ENCODE measurements around the gene PBX3.

PBX3 gene

DNA sequence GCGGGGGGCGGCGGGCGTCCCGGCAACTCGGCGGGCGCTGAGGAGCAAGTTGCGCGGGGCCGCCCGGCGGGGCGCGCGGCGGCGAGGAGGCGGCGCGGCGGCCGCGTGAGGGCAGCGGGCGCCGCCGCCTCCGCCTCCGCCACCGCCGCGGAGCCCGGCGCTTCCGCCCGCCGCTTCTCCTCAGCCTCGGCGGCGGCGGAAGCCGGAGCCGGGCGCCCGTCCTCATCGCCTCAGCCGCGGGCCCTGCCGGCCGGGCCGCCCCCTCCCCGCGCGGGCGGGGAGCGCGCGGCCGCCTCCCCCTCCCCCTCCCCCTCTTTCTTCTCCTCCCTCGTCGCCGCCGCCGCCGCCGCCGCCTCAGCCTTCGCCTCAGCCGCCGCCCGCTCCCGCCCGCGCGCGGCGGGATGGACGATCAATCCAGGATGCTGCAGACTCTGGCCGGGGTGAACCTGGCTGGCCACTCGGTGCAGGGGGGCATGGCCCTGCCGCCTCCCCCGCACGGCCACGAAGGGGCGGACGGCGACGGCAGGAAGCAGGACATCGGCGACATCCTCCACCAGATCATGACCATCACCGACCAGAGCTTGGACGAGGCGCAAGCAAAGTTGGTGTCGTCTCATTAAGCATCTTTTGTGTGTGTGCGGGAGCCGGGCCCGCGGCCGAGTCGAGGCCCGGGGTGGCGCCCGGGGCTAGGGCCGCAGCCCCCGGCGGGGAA lies at the start of gene PBX3:
Gene PBX3, plus strand, starts transcription at position 321 of the 712 bp plus-strand sequence.
- no peak for DNase-seq (ENCODE audit: low read depth in 2 of 2, low spot score in 1 of 2)

DNA sequence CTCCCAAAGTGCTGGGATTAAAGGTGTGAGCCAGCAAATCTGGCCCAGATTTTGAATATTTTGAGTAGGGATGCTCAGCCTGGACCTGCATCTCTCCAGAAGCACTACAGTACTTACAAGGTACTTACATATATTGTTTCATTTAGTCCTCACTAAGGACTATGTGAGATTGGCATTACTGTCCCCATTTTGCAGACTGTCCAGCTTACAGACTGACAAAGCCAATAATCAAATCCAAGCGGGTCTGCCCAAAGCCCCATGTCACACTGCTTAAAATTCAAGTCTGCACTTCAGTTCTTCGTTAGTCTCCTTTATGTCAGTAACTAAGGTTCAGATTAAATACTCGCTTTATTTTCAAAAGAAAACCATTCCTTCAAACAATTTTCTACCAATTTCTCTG lies 47.3 kb upstream of the PBX3 start:
- DNase-seq (ENCODE audit: low read depth in 2 of 2, low spot score in 1 of 2): no peak

DNA sequence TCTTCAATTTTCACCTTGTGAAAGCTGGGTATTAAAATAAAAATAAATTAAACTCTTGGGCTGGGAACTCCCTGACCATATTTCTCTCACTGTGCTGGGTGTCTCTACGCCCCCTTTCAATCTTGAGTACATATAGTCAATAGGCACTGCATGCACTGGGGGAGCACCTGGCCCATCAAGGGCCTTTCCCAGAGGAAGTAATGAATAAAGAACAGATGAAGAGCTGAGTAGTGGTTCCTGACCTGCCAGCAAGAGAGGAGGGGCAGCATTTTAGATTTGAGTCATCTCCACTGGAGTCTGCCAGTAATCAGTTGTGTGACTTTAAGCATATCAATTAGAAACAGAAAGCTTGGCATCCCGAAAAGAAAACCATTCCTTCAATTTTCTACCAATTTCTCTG lies 46.4 kb upstream of the PBX3 start:
- no peak for DNase-seq (ENCODE audit: low read depth in 2 of 2, low spot score in 1 of 2)

DNA sequence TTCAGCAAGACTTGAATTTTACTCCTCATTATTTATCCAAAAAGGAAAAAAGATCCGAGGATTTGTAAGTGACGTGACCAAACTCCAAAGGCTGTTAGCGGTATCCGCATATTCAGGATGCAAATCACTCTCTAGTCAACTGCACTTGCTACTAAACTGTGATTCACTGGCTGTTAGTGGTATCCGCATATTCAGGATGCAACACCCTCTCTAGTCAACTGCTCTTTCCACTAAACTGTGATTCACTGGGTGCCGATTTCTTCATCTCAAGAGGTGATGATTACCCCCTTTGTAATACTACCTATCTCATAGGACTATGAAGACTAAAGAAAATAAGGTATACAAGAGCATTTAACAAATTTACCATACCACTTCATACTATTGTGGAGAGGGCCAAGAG lies 45.8 kb upstream of the PBX3 start:
- DNase-seq (ENCODE audit: low read depth in 2 of 2, low spot score in 1 of 2): no peak

DNA sequence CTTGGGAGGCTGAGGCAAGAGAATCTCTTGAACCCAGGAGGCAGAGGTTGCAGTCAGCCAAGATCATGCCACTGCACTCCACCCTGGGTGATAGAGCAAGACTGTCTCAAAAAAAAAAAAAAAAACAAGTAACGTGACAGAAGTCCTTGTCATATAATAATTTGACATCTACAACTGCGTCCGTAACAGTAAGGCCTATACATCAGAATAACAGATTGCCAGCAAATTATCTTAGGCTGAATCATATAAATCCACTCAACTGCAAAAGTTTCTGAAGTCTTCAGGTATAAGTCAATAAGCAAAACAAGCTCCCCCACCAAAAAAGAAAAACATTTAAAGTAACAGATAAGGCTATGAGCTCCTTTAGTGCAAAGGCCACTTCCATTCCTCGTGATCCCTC lies 43.5 kb upstream of the PBX3 start:
- DNase-seq (ENCODE audit: low read depth in 2 of 2, low spot score in 1 of 2): no peak

DNA sequence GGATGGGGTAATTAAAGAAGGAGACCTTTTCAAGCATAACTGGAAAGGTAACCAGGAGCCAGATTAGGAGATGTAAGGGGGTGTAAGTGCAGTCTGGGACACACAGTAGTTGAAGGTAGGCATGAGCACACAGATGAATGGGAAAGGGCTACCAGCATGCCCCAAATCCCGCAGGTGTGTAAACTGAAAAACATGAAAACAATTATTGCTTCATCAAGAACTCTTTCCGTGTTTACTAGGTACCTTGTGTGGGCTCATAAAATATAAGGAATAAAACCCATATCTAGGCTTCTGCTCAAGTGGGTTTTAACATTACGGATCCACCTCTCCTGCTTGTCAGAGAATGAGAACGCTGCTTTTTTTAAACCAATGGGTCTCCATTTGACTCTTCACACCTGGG lies 41.3 kb upstream of the PBX3 start:
- no peak for DNase-seq (ENCODE audit: low read depth in 2 of 2, low spot score in 1 of 2)

DNA sequence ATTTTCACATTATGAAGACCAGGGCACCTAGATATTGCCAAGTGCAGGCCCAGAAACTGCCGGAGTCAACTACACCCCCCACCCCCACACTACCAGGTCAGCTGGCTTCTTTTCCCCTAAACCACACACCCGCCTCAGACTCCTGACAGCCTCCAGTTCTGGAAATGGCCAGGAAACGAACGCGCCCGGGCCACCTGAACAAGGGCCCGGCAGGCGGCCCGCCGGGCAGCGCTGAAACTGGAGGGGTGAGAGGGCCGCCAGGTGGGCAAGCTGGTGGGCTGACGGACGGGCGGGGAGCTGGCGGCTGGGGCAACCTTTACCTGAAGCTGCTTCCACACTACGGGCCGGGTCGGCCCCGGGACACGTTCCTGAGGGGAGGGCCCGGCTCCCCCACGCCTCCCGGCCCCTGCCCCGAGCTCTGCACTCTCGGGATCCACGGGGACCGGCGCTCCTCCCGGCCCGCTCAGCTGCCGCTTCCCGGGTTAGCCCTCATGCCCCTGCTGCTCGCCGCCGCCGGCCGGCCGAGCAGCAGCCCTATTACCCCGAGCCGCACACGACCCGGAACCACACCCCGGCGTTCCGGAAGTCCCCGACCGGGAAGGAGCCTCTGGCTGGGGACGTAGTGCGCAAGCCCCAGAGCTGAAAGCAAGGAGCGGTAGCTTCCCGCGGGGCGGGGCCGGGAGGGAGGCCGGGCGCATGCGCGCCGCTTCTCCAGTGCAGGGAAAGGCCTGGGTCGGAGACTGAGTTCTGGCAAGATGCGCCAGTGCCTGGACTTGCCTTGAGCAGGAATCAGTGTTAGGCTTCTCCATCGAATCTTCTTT lies 40.3 kb upstream of the PBX3 start, which contains the start of gene MAPKAP1:
Gene MAPKAP1, minus strand, starts transcription at position 558 of the 821 bp plus-strand sequence. CDS start 34,634 bp downstream, outside the sequence.
- peak; percentile 78 to 91 for DNase-seq (ENCODE audit: low read depth in 2 of 2, low spot score in 1 of 2)

DNA sequence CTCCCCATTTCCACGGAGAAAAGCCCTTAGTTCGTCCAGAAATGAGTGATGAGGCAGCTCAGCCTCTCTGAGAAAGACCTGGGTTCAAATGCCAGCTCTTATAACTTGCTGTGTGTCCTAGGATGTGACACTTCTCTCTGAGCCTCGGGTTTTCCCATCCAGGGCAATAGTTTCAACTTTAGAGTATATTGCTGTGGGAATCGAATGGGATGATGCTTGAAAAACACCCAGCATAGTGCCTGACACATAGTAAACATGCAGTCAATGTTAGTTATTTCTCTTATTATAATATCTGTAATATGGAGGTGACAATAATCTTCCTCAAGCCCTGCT lies 39.7 kb upstream of the PBX3 start:
- no peak for DNase-seq (ENCODE audit: low read depth in 2 of 2, low spot score in 1 of 2)

DNA sequence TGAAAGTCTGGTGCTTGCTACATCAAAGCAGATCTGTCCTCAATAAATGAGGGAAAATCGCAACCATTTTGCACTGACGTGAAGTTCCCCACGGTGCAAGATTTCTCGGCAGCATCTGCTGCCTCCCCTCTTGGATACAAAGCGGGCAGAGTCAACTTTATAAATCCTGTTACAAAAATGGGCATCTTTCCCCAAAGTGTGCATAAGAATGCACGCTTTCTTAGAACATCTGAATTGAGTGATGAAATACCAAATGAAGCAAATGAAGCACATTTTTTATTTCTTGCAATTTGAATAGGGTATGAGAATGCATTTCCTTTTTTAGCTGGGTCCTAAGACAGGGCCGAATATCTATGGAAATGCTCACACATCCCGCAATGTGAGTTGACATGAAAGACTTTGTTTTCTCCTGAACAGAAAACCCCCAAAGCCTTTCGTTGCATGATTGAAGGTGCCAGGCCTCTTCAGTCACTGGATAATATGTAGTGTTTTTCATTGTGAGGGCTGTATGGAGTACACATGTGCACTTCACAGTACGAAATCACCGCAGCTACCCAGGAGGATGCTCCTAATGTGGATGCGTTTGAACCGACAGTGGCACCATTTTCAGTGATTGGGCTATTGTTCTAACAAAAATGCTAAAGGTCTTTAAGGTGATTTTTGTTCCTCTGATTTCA lies 20.6 kb upstream of the PBX3 start:
- no peak for DNase-seq (ENCODE audit: low read depth in 2 of 2, low spot score in 1 of 2)

DNA sequence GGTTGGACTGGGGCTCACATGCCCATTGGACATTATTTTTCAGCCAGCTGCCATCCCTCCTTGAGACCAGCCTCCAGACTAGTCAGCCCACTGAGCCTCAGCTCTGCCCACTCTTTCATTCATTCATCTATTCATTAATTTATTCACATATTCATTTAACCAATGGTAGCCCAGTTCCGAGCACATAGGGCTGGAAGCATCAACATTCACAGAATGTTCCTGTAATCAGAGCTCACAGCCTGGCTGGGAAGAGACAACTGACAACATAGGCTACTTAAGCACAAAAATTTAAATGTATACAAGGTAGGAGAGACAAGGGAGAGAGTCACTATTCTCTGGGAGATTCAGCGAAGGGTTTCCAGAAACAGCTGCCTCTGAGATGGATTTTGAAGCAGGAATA lies 17.0 kb upstream of the PBX3 start:
- DNase-seq (ENCODE audit: low read depth in 2 of 2, low spot score in 1 of 2): no peak

DNA sequence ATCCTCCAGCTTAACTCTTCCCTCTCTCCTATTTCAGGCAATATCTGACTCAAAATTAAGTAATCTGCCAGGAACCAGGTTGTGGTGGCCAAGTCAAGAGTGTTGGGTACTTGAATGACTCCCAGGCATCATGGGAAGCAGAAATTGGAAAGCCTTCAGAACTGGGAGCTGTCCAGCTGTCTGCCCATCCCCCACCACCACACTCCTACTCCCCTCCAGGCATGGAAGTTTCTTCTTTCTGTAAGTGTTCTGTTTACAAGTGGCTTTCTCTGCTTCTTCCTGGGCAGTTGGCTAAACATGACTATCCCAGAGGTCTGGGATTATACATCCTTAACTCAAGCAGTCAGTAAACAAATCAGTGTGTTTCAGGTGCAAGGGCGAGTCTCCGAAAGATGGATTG lies 14.6 kb upstream of the PBX3 start:
- no peak for DNase-seq (ENCODE audit: low read depth in 2 of 2, low spot score in 1 of 2)

DNA sequence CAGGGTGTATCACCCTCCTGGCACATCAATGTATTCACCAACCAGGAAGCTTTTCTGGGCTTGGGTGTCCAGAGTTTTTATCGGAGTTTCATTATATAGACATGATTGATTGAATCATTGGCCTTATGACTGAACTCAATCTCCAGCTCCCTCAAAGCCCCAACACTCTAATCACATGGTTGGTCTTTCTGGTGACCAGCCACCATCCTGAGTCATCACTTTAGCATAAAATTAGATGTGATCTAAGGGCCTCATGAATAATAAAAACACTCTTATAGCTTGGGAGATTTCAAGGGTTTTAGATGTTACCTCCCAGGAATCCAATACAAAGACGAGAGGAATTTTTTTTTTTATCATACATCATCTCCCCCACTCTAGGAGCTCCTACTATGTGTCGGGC lies 7.7 kb upstream of the PBX3 start:
- DNase-seq (ENCODE audit: low read depth in 2 of 2, low spot score in 1 of 2): no peak

DNA sequence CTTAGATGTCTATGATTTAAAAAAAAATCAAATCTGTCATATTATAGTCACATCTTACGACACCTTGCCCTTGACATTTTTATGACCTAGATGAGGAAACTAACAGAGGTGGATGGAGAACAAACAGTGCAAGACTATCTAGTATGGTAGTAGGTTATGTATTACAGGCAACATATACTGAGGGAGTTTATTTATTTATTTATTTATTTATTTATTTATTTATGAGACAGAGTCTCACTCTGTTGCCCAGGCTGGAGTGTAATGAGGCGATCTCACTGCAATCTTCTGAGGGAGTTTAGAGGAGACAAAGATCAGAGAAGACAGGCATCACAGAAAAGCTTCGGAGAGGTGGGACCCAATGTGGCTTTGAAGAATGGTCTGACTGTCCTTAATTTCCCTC lies 4.5 kb upstream of the PBX3 start:
- no peak for DNase-seq (ENCODE audit: low read depth in 2 of 2, low spot score in 1 of 2)

DNA sequence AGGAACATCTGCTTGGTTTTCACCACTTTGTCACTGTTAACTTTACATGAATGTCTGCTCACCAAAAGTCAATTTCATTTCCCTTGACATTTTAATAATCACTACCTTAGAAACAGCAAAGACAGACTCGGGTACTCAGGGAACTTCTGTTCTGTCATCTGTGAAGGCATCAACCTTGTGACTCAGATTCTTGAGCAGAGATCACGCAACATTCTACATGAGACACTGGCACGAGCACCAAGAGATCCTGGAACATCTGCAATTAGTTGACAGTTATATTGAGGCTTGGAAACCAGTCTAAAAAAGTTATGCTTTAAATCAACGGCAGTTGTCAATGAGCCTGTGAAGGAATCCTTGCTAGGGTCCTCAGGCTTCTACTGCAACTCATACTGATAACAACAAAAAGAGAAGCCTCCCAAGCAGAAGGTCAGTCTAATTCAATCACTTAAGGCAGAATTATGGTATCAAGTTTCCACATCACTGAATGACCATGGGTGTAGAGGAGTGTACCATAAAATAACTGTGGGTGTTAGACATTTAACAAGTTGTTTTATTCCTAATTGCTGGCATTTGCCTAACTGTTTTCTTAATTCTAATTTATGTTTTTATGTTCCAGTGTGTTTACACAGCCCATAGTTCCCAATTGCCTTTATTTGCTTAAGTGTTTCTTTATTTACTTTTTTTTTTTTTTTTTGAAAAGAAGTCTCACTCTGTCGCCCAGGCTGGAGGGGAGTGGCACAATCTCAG lies 3.3 kb upstream of the PBX3 start:
- DNase-seq (ENCODE audit: low read depth in 2 of 2, low spot score in 1 of 2): no peak

DNA sequence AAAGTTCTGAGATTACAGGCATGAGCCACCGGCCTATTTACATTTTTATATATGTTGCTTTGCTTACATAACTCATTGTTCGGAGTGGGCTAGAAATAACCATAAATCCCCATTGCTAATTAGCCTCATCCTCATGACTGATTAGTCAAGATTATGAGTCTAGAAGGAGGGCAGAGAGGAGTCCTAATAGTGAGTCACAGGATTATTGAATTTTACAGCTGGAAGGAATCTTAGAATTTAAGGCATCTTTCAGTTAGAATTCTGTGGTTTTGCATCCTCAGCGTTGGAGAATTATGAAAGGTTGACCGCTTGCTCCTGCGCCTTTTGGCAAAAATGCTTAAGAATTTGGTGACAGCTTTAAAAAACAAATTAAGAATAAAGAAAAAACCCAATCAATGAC lies 2.6 kb upstream of the PBX3 start:
- no peak for DNase-seq (ENCODE audit: low read depth in 2 of 2, low spot score in 1 of 2)

DNA sequence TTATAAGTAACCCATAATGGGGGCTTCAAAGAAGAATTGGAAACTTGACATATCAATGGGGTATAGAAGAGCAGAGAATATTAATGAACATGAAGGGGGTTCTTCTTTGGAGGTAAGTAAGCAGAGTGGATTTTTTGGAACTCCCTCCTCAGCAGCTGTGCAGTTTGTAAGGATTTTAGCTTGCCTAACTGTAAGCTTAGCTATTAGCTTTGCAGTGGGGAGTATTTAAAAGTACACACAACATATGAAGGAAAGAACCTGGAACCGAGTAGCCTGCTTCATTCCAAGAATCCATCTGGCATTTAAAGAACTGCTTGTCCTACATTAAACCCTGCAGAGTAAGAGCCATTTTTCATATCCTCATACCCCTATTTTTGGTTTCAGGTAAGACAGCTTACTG lies 2.2 kb upstream of the PBX3 start:
- DNase-seq (ENCODE audit: low read depth in 2 of 2, low spot score in 1 of 2): no peak

DNA sequence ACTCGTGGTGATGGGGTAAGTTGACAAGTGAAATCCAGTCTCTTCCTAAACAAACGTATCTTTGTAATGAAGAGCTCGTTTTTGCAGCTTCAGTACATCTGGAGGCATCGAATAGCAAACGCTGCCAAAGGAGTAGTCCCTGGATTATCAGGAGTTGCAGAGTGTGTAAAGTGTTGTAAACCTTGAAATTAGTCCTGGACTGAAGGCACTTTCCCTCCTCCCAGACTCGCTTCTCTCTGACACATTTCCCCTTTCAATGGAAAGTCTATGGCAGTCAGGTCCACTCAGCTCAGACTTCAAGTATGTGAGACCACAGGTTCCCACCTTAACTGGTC lies 1.5 kb upstream of the PBX3 start:
- DNase-seq (ENCODE audit: low read depth in 2 of 2, low spot score in 1 of 2): no peak

DNA sequence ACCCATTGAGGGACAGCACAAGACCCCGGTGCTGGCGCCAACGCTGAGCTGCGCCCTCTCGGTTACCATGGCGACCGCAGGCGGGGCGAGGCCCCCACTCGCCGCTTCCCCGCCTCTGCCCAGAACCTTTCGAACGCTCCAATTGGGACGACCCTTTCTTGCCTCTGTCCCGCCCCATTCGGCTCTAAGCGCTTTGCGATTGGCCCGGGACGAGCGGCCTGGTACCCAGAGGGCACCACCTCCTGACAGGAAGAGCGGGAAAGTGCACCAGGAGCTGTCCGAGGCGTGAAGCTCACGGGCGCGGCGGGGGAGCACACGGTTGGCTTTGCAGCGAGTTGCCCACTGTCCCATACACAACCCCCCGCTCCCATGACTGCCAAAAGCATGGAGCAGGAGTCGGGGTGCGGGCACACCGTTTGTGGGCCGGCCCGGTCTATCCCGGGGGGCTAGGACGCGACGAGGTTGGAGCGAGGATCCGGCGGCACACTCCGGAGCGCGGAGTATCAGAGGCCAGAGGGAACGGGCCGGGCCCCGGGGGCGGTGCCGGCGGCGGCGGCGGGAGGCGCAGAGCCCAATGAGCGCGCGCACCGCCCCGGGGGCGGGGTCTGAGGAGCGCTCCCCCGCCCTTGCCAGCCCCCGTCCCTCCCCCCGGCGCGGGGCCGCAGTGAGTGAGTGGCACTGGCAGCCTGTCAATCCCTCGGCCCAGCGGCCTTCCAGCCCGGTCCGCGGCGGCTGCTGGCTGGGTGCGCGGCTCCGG lies 978 bp upstream of the PBX3 start:
- DNase-seq (ENCODE audit: low read depth in 2 of 2, low spot score in 1 of 2): peak; percentile 79 to 81

DNA sequence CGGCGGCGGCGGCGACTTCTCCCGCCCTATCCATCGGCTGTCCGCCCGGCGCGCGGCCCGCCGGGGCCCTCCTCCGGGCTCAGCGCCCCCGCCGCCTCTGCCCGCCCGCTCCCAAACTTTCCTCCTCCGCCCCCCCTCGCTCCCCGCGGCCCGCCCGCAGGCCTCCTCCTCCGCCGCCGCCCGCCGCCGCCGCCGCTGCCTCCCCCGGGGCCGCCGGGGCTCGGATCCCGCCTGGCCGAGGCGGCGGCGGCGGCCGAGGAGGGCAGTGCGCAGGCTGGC lies 460 bp upstream of the PBX3 start:
- peak in 1 of 2 donors; percentile 22 for DNase-seq (ENCODE audit: low read depth in 2 of 2, low spot score in 1 of 2)

DNA sequence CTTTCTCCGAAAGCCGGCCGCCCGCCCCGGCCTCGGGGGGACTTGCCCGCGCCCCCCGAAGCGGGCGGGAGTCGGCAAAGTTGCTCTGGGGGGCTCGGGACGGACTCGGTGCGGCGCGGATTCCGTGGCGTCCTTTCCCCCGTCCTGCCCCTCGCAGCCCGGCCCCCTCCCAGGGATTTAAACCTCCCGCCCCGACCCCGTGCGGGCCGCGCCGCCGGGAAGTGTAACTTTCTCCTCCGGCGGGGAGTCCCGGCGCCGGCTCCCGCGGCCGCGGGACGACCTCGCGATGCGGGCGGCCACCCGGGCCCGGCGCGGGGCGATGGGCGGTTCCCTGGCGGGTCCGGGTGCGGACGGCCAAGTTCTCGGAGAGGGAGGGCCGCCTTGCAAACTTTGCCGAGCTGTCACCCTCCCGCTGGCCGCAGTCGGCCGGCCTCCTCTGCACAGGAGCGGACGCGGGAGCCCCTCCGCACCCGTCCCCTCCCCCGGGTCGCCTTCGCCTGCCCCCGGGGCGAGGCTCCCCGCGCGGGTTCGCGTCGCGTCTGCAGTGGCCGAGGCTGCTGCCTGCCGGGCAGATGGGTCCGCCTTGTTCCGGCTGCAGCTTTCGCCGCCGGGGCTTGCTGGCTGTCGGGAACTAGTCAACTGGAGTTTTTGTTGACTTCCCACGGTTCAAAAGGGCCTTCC lies 732 bp downstream of the PBX3 start:
- no peak for DNase-seq (ENCODE audit: low read depth in 2 of 2, low spot score in 1 of 2)

All from stimulated activated CD8-positive, alpha-beta memory T cell treated with anti-CD3 and anti-CD28 coated beads, Interleukin-4, amount 100 ng/mL, for 1 hour (primary cell).